H1 (cell line): Measurements from ENCODE around the gene ZNG1F. TPM values are rescaled to one million over a fixed set of nuclear protein-coding genes. Genes with fewer than 3 reads are reported as not detected.
"Not testable (repeated sequence)": the region's sequence is repeated elsewhere in the genome, so short reads cannot be mapped to it uniquely, and the experiment has no call there.

Source experiments
- CTCF ChIA-PET: fragments of 300-600 bp; sonication (Branson Sonifier 250); formaldehyde crosslinking; loops from one replicate; lab custom pipeline; 2021; ENCODE audit not compliant: partially characterized antibody; lab: Charles Lee
- POLR2A ChIA-PET: fragments of 300-600 bp; sonication (Branson Sonifier 250); formaldehyde crosslinking; loops from one replicate; lab custom pipeline; 2021; ENCODE audit warnings: inconsistent platforms; ENCODE audit not compliant: partially characterized antibody; lab: Charles Lee
- DNase-seq, 2 experiments: peaks; one replicate each; pipeline versions ENCODE4 v3.0.0 to v3.0.0-alpha.2; 2010 to 2022; ENCODE audit warnings: low spot score in 2 of 2, low read depth in 1 of 2, mixed read lengths in 1 of 2
- FAIRE-seq: peaks from 2 replicates; lab custom pipeline; 2011; peaks lifted over from hg19 to GRCh38; lab: Jason Lieb, UNC
- H2AFZ ChIP-seq: 2 replicates; pipeline ENCODE4 v1.8.1; 2012; ENCODE audit warnings: low read length, inconsistent platforms
- H2AK5ac ChIP-seq: 2 replicates; pipeline ENCODE4 v1.6.1; 2013; ENCODE audit warnings: low read depth, low read length
- H2BK120ac ChIP-seq: replicated peaks from 2 replicates; pipeline ENCODE3; 2013; ENCODE audit warnings: low read depth, low read length, inconsistent platforms
- H2BK12ac ChIP-seq: 2 replicates; pipeline ENCODE4 v1.6.1; 2013; ENCODE audit warnings: low read depth, low read length
- H2BK15ac ChIP-seq: 2 replicates; pipeline ENCODE4 v1.6.1; 2013; ENCODE audit warnings: low read length
- H2BK20ac ChIP-seq: 2 replicates; pipeline ENCODE4 v1.6.1; 2013; ENCODE audit warnings: low read length
- H2BK5ac ChIP-seq: 2 replicates; pipeline ENCODE4 v1.6.1; 2013; ENCODE audit warnings: low read depth, low read length
- H3K14ac ChIP-seq: 2 replicates; pipeline ENCODE4 v1.6.1; 2013; ENCODE audit warnings: inconsistent platforms; ENCODE audit not compliant: insufficient read length
- H3K18ac ChIP-seq: 2 replicates; pipeline ENCODE4 v1.6.1; 2013; ENCODE audit warnings: low read length; ENCODE audit errors: extremely low read depth
- H3K23ac ChIP-seq: 2 replicates; pipeline ENCODE4 v1.6.1; 2013; ENCODE audit warnings: inconsistent platforms; ENCODE audit not compliant: insufficient read length
- H3K23me2 ChIP-seq: 2 replicates; pipeline ENCODE4 v1.6.1; 2013; ENCODE audit warnings: low read depth, low read length
- H3K27ac ChIP-seq: 2 replicates; pipeline ENCODE4 v1.6.1; 2011; ENCODE audit warnings: low read depth, low read length, inconsistent platforms
- H3K27me3 ChIP-seq, 4 experiments: replicated peaks in 1 of 4; 1 replicate in 1 of 4; 2 replicates in 3 of 4; pipeline versions ENCODE4 v1.6.1 to v1.8.1; 2011 to 2013; ENCODE audit warnings: low read length in 3 of 4, mild to moderate bottlenecking in 3 of 4, inconsistent platforms in 2 of 4, mixed read lengths in 2 of 4, moderate library complexity in 1 of 4; ENCODE audit not compliant: control insufficient read depth in 3 of 4, insufficient read depth in 3 of 4; ENCODE audit errors: extremely low read depth in 1 of 4
- H3K36me3 ChIP-seq, 4 experiments: 2 replicates each; pipeline versions ENCODE4 v1.6.1 to v1.8.1; 2011 to 2013; ENCODE audit warnings: mild to moderate bottlenecking in 4 of 4, low read length in 3 of 4, moderate library complexity in 2 of 4, control low read depth in 1 of 4, inconsistent platforms in 1 of 4; ENCODE audit not compliant: insufficient read depth in 4 of 4, control insufficient read depth in 2 of 4
- H3K4ac ChIP-seq: replicated peaks from 2 replicates; pipeline ENCODE3; 2013; ENCODE audit warnings: low read length, low read depth, mixed read lengths, inconsistent platforms; ENCODE audit not compliant: insufficient read length
- H3K4me1 ChIP-seq, 4 experiments: replicated peaks in 1 of 4; 1 replicate in 1 of 4; 2 replicates in 3 of 4; pipeline versions ENCODE4 v1.6.1 to v1.8.1; 2011 to 2013; ENCODE audit warnings: low read length in 3 of 4, inconsistent platforms in 2 of 4, mixed read lengths in 1 of 4; ENCODE audit not compliant: insufficient read depth in 4 of 4, control insufficient read depth in 3 of 4
- H3K4me2 ChIP-seq, 2 experiments: 2 replicates each; pipeline versions ENCODE4 v1.6.1 to v1.8.1; 2011 to 2013; ENCODE audit warnings: low read depth in 2 of 2, low read length in 2 of 2, control low read depth in 1 of 2, inconsistent platforms in 1 of 2, mild to moderate bottlenecking in 1 of 2; ENCODE audit not compliant: insufficient read depth in 1 of 2
- H3K4me3 ChIP-seq, 4 experiments: fragments of 200-600, 300-600 bp in 1 of 4; sonication (generic), shearing (Covaris generic), sonication (Bioruptor Twin) in 1 of 4; 2 replicates each; pipeline versions ENCODE4 v1.5.1 to v1.8.1; 2011 to 2016; ENCODE audit warnings: low read length in 4 of 4, low read depth in 3 of 4, control low read depth in 2 of 4, inconsistent platforms in 2 of 4, mild to moderate bottlenecking in 2 of 4, mixed read lengths in 1 of 4, moderate library complexity in 1 of 4; ENCODE audit not compliant: insufficient read depth in 2 of 4; ENCODE audit errors: extremely low read depth in 1 of 4
- H3K56ac ChIP-seq: replicated peaks from 2 replicates; pipeline ENCODE3; 2013; ENCODE audit warnings: low read depth, mild to moderate bottlenecking, mixed read lengths, low read length, inconsistent platforms; ENCODE audit not compliant: insufficient read length
- H3K79me1 ChIP-seq: 2 replicates; pipeline ENCODE4 v1.6.1; 2013; ENCODE audit warnings: low read depth, low read length, control low read depth
- H3K79me2 ChIP-seq, 2 experiments: 2 replicates each; pipeline versions ENCODE4 v1.6.1 to v1.8.1; 2012 to 2013; ENCODE audit warnings: low read length in 2 of 2, mild to moderate bottlenecking in 2 of 2, inconsistent platforms in 1 of 2; ENCODE audit not compliant: insufficient read depth in 2 of 2, control insufficient read depth in 1 of 2
- H3K9ac ChIP-seq, 4 experiments: replicated peaks in 1 of 4; 1 replicate in 1 of 4; 2 replicates in 3 of 4; pipeline versions ENCODE4 v1.6.1 to v1.8.1; 2011 to 2013; ENCODE audit warnings: low read depth in 3 of 4, low read length in 3 of 4, control low read depth in 2 of 4, mild to moderate bottlenecking in 2 of 4, moderate library complexity in 2 of 4, inconsistent platforms in 1 of 4; ENCODE audit errors: extremely low read depth in 1 of 4
- H3K9me3 ChIP-seq, 2 experiments: 2 replicates each; pipeline versions ENCODE4 v1.6.1 to v1.8.1; 2012 to 2013; ENCODE audit warnings: mild to moderate bottlenecking in 2 of 2, moderate library complexity in 2 of 2, control low read depth in 1 of 2, inconsistent platforms in 1 of 2, low read depth in 1 of 2, low read length in 1 of 2, mixed read lengths in 1 of 2; ENCODE audit not compliant: insufficient read depth in 2 of 2
- H4K20me1 ChIP-seq, 2 experiments: replicated peaks in 1 of 2; 2 replicates each; pipeline versions ENCODE3 to v1.8.1; 2011 to 2013; ENCODE audit warnings: inconsistent platforms in 2 of 2, low read length in 2 of 2, mild to moderate bottlenecking in 1 of 2; ENCODE audit not compliant: insufficient read depth in 2 of 2, control insufficient read depth in 1 of 2
- H4K5ac ChIP-seq: 2 replicates; pipeline ENCODE4 v1.6.1; 2013; ENCODE audit warnings: low read length, low read depth, mixed read lengths, inconsistent platforms; ENCODE audit not compliant: insufficient read length
- H4K8ac ChIP-seq: 2 replicates; pipeline ENCODE4 v1.8.0; 2013; ENCODE audit warnings: mild to moderate bottlenecking, moderate library complexity, low read length, inconsistent platforms; ENCODE audit not compliant: insufficient read depth; ENCODE audit errors: extremely low read depth
- H4K91ac ChIP-seq: replicated peaks from 2 replicates; pipeline ENCODE3; 2013; ENCODE audit warnings: low read length, mixed read lengths, inconsistent platforms; ENCODE audit not compliant: insufficient read length
- WGBS, 2 experiments: shearing (Covaris generic) in 1 of 2; methylation state at CpG; one replicate each; pipeline versions ENCODE4 v1.1.6 to v1.1.7; 2013 to 2015; ENCODE audit warnings: low lambda C conversion rate in 2 of 2, mixed read lengths in 2 of 2, inconsistent platforms in 1 of 2, low coverage in 1 of 2, missing lambda C conversion rate in 1 of 2; ENCODE audit not compliant: insufficient replicate concordance in 2 of 2, insufficient coverage in 1 of 2, insufficient read length in 1 of 2; ENCODE audit errors: extremely low coverage in 1 of 2, missing lambda C conversion rate in 1 of 2; 5-methylcytosine and 5-hydroxymethylcytosine counted together
- polyA plus RNA-seq, 7 experiments: library from polyadenylated mRNA; depleted of rRNA in 3 of 7; stranded (reverse) in 5 of 7; unstranded in 2 of 7; fragments of >200 nt in 5 of 7; fragments of 200-250 nt in 2 of 7; gene quantifications; 1 replicate in 5 of 7; 2 replicates in 1 of 7; 4 replicates in 1 of 7; pipeline versions ENCODE4 v1.2.1 to v1.2.3, GENCODE V29; 2011 to 2013; ENCODE audit warnings: missing spikeins in 2 of 7, mixed read lengths in 2 of 7
- total RNA-seq: library from RNA; stranded (reverse); fragmentation: NEBNext Ultra II Directional; extraction: Animal tissue kit (Norgen Biotek cat#: 25700); gene quantifications from 2 replicates; pipeline ENCODE4 v1.2.1, GENCODE V29; 2021

ZNG1F gene
- total and polyA plus RNA-seq, 2 of the 8 experiments (the other 6 are each of a cell fraction or from before 2014, with no cell fraction given) = 4.3 to 4.8 TPM

DNA sequence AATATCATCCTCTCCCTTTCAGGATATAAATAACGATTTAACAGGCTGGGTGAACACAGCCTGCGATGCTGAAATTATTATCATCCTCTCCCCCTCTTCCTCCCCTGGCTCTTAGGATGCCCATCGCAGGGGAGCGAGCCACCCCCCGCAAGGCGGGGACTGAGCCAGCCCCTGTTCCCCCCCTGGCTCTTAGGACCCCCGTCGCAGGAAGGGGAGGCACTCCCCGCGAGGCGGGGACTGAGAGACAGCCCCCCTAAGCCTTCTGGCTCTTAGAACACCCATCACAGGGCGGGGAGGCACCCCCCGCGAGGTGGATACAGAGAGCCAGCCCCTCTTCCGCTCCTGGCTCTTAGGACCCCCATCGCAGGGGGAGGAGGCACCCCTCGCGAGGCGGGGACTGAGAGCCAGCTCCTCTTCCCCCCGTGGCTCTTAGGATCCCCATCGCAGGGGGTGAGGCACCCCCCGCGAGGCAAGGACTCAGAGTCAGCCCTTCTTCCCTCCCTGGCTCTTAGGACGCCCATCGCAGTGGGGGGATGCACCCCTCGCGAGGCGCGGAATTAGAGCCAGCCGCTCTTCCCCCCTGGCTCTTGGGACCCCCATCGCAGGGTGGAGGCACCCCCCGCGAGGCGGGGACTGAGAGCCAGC is 82.5 kb downstream of the ZNG1F start:
- H3K14ac ChIP-seq, H2AK5ac ChIP-seq, H3K4me1 ChIP-seq, H2AFZ ChIP-seq, H2BK15ac ChIP-seq, H3K27ac ChIP-seq, H3K4me3 ChIP-seq, H4K20me1 ChIP-seq, H3K23me2 ChIP-seq, H2BK5ac ChIP-seq, H4K8ac ChIP-seq, DNase-seq, CTCF ChIA-PET, H3K9ac ChIP-seq, H2BK120ac ChIP-seq, H2BK20ac ChIP-seq, H3K79me1 ChIP-seq, H3K18ac ChIP-seq, H3K9me3 ChIP-seq, H3K36me3 ChIP-seq, POLR2A ChIA-PET, H3K4me2 ChIP-seq, H3K4ac ChIP-seq, H3K27me3 ChIP-seq, H3K23ac ChIP-seq, H4K5ac ChIP-seq, H3K56ac ChIP-seq, FAIRE-seq, H3K79me2 ChIP-seq, H2BK12ac ChIP-seq, H4K91ac ChIP-seq: not testable (repeated sequence)
- no CpG with 5 or more reads among the region's 34 CpGs for WGBS, 2 experiments
